GM23338 (cell line): Measurements from ENCODE around the gene UBA1. TPM values are rescaled to one million over a fixed set of nuclear protein-coding genes. Genes with fewer than 3 reads are reported as not detected.

Experiments
- ATAC-seq: fragments of 200-7000 bp; cut with Tn5 transposase; 3 replicates; pipeline ENCODE4 v1.9.1; 2020
- DNase-seq: peaks from one replicate; pipeline ENCODE4 v3.0.0-alpha.2; 2015; ENCODE audit warnings: low spot score
- H2AFZ ChIP-seq: fragments of 200-600 bp; sonication (generic); 2 replicates; pipeline ENCODE4 v1.8.0; 2016; ENCODE audit warnings: antibody characterized with exemption, mild to moderate bottlenecking, moderate library complexity
- H3F3A ChIP-seq: fragments of 200-600 bp; sonication (generic); replicated peaks from 2 replicates; pipeline ENCODE4 v1.8.0; 2017; ENCODE audit warnings: antibody characterized with exemption, mixed run types, low read depth
- H3K27ac ChIP-seq: fragments of 200-600 bp; sonication (generic); 2 replicates; pipeline ENCODE4 v1.6.1; 2016; ENCODE audit warnings: low read depth
- H3K27me3 ChIP-seq: fragments of 200-600 bp; sonication (generic); 2 replicates; pipeline ENCODE4 v1.8.0; 2016; ENCODE audit warnings: mild to moderate bottlenecking, mixed run types, moderate library complexity; ENCODE audit not compliant: insufficient read depth
- H3K36me3 ChIP-seq: fragments of 200-600 bp; sonication (generic); 2 replicates; pipeline ENCODE4 v1.8.0; 2016; ENCODE audit warnings: mild to moderate bottlenecking; ENCODE audit not compliant: insufficient read depth
- H3K4me1 ChIP-seq: fragments of 200-600 bp; sonication (generic); 2 replicates; pipeline ENCODE4 v1.8.0; 2016; ENCODE audit warnings: mild to moderate bottlenecking, moderate library complexity; ENCODE audit not compliant: insufficient read depth
- H3K4me2 ChIP-seq: fragments of 200-600 bp; sonication (generic); 2 replicates; pipeline ENCODE4 v1.7.1; 2017; ENCODE audit warnings: mixed run types
- H3K4me3 ChIP-seq: fragments of 200-600 bp; sonication (generic); 2 replicates; pipeline ENCODE4 v1.6.1; 2016; ENCODE audit warnings: mixed run types
- H3K79me2 ChIP-seq: fragments of 200-600 bp; sonication (generic); replicated peaks from 2 replicates; pipeline ENCODE4 v1.8.0; 2017; ENCODE audit warnings: mild to moderate bottlenecking; ENCODE audit not compliant: insufficient read depth
- H3K9me2 ChIP-seq: fragments of 200-600 bp; sonication (generic); 2 replicates; pipeline ENCODE4 v1.8.0; 2017; ENCODE audit not compliant: insufficient read depth
- H4K20me1 ChIP-seq: fragments of 200-600 bp; sonication (generic); replicated peaks from 2 replicates; pipeline ENCODE4 v1.8.0; 2017; ENCODE audit warnings: mild to moderate bottlenecking; ENCODE audit not compliant: insufficient read depth
- H3K27ac Mint-ChIP-seq: 2 replicates; pipeline ENCODE4 v1.8.0; 2020; ENCODE audit warnings: inconsistent platforms, mild to moderate bottlenecking, moderate library complexity, mixed read lengths
- H3K27me3 Mint-ChIP-seq: 3 replicates; pipeline ENCODE4 v1.8.0; 2022; ENCODE audit warnings: low read depth, mild to moderate bottlenecking, moderate library complexity, mixed read lengths, inconsistent platforms; ENCODE audit not compliant: insufficient read depth, poor library complexity
- H3K36me3 Mint-ChIP-seq: 3 replicates; pipeline ENCODE4 v1.8.0; 2021; ENCODE audit warnings: low read depth, mild to moderate bottlenecking, inconsistent platforms, moderate library complexity, mixed read lengths
- H3K4me1 Mint-ChIP-seq: 3 replicates; pipeline ENCODE4 v1.8.0; 2020; ENCODE audit warnings: mild to moderate bottlenecking, inconsistent platforms, mixed read lengths
- H3K4me3 Mint-ChIP-seq: 3 replicates; pipeline ENCODE4 v1.8.0; 2021; ENCODE audit warnings: moderate library complexity, mild to moderate bottlenecking, inconsistent platforms, mixed read lengths
- H3K9me3 Mint-ChIP-seq: 3 replicates; pipeline ENCODE4 v1.8.0; 2020; ENCODE audit warnings: moderate library complexity, mild to moderate bottlenecking, inconsistent platforms, mixed read lengths
- EZH2 ChIP-seq: fragments of 200-600 bp; sonication (generic); IDR thresholded peaks from one replicate; pipeline ENCODE4 v1.8.0; 2017; ENCODE audit warnings: antibody characterized with exemption, mild to moderate bottlenecking, low read depth; ENCODE audit not compliant: unreplicated experiment
- NANOG ChIP-seq: IDR thresholded peaks from 2 replicates; pipeline ENCODE4 v1.6.1; 2016; ENCODE audit warnings: antibody characterized with exemption, borderline replicate concordance
- POLR2AphosphoS5 ChIP-seq: IDR thresholded peaks from 2 replicates; pipeline ENCODE4 v1.6.1; 2016; ENCODE audit warnings: antibody characterized with exemption, low read depth
- REST ChIP-seq: IDR thresholded peaks from one replicate; pipeline ENCODE4 v1.6.1; 2018; ENCODE audit warnings: antibody characterized with exemption; ENCODE audit not compliant: unreplicated experiment
- STAT1 ChIP-seq: IDR thresholded peaks from one replicate; pipeline ENCODE4 v1.6.1; 2016; ENCODE audit warnings: antibody characterized with exemption; ENCODE audit not compliant: unreplicated experiment
- ZNF114 ChIP-seq: fragments of 250-450 bp; sonication (Bioruptor Pico); IDR thresholded peaks from 2 replicates; pipeline ENCODE4 v1.5.0; 2020; ENCODE audit warnings: mild to moderate bottlenecking, moderate library complexity
- polyA plus RNA-seq: library from polyadenylated mRNA; unstranded; fragments of >200 nt; fragmentation: Nextera tagmentation; extraction: Ambion mirVana; gene quantifications from 2 replicates; pipeline ENCODE4 v1.2.1, GENCODE V29; 2016
- total RNA-seq: library from RNA; depleted of rRNA; stranded (reverse); fragments of >200 nt; shearing (Covaris generic); gene quantifications from 2 replicates; pipeline ENCODE4 v1.2.3, GENCODE V29; 2014
- TF ChIP-seq, protein P1 (sequence below): fragments of 250-450 bp; sonication (Bioruptor Pico); IDR thresholded peaks from 2 replicates; pipeline ENCODE4 v1.5.0; 2020; ENCODE audit warnings: mild to moderate bottlenecking, moderate library complexity
- TF ChIP-seq, protein P2 (sequence below): IDR thresholded peaks from 2 replicates; pipeline ENCODE4 v1.6.1; 2016; ENCODE audit warnings: antibody characterized with exemption

The UBA1 gene
- total and polyA plus RNA-seq, 2 experiments from 2014 or later, result 104 to 377 TPM

DNA sequence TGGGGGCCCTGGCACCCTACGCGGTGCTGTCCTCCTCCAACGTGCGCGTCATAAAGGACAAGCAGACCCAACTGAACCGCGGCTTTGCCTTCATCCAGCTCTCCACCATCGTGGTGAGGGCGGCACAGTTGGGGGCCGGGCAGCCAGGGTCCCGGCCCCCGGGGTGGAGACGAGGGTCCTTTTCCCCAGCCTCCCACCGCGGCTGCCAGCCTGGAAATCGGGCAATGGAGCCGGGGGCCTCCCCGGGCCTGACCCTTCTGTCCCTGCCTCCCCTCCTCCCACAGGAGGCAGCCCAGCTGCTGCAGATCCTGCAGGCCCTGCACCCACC, 13.7 kb upstream of the UBA1 start:
- Histone ChIP-seq H3K4me3 (no peak overlapping the region), H4K20me1 (no peaks in the 10 kb centered on the region), H3K36me3 (0 out of 2 replicates have a peak, but pooled peaks cover 3% of the 10 kb centered on the region), H3K4me2 (no peak overlapping the region), H3F3A (no peaks in the 10 kb centered on the region), H3K27ac (no peak overlapping the region), H2AFZ (no peak overlapping the region), H3K27me3 (no peaks in the 10 kb centered on the region), H3K79me2 (no peaks in the 10 kb centered on the region), H3K9me2 (no peaks in the 10 kb centered on the region), H3K4me1 (no peaks in the 10 kb centered on the region)
- TF ChIP-seq POLR2AphosphoS5 (no peak), NANOG (no peak)
- H3K9me3 Mint-ChIP-seq, result no peaks in the 10 kb centered on the region
- DNase-seq (no peak), ATAC-seq (no peak)
- H3K4me1 Mint-ChIP-seq, result no peaks in the 10 kb centered on the region
- H3K27ac Mint-ChIP-seq, result no peak overlapping the region
- peaks cover 40% of the 10 kb centered on the region for H3K36me3 Mint-ChIP-seq
- peaks cover 4% of the 10 kb centered on the region for H3K27me3 Mint-ChIP-seq
- H3K4me3 Mint-ChIP-seq, result no peak overlapping the region

GRCh38 chrX:47180346-47180745, 13.3 kb upstream of the UBA1 start:
- Histone ChIP-seq H3K27ac (no peak overlapping the region), H3K4me3 (no peak overlapping the region), H3K4me1 (no peaks in the 10 kb centered on the region), H3K9me2 (no peaks in the 10 kb centered on the region), H3K27me3 (no peaks in the 10 kb centered on the region), H3K36me3 (0 out of 2 replicates have a peak, but pooled peaks cover 3% of the 10 kb centered on the region), H3F3A (no peaks in the 10 kb centered on the region), H3K4me2 (no peak overlapping the region), H2AFZ (no peak overlapping the region), H4K20me1 (no peaks in the 10 kb centered on the region), H3K79me2 (no peaks in the 10 kb centered on the region)
- Mint-ChIP-seq H3K36me3 (peaks cover 41% of the 10 kb centered on the region), H3K4me1 (no peaks in the 10 kb centered on the region), H3K27me3 (peaks cover 2% of the 10 kb centered on the region), H3K27ac (no peak overlapping the region), H3K4me3 (no peak overlapping the region), H3K9me3 (no peaks in the 10 kb centered on the region)
- TF ChIP-seq ZNF114 (CRISPR knock-in tag), result no peak
- TF ChIP-seq POLR2AphosphoS5, result no peak
- TF ChIP-seq, protein P1, sequence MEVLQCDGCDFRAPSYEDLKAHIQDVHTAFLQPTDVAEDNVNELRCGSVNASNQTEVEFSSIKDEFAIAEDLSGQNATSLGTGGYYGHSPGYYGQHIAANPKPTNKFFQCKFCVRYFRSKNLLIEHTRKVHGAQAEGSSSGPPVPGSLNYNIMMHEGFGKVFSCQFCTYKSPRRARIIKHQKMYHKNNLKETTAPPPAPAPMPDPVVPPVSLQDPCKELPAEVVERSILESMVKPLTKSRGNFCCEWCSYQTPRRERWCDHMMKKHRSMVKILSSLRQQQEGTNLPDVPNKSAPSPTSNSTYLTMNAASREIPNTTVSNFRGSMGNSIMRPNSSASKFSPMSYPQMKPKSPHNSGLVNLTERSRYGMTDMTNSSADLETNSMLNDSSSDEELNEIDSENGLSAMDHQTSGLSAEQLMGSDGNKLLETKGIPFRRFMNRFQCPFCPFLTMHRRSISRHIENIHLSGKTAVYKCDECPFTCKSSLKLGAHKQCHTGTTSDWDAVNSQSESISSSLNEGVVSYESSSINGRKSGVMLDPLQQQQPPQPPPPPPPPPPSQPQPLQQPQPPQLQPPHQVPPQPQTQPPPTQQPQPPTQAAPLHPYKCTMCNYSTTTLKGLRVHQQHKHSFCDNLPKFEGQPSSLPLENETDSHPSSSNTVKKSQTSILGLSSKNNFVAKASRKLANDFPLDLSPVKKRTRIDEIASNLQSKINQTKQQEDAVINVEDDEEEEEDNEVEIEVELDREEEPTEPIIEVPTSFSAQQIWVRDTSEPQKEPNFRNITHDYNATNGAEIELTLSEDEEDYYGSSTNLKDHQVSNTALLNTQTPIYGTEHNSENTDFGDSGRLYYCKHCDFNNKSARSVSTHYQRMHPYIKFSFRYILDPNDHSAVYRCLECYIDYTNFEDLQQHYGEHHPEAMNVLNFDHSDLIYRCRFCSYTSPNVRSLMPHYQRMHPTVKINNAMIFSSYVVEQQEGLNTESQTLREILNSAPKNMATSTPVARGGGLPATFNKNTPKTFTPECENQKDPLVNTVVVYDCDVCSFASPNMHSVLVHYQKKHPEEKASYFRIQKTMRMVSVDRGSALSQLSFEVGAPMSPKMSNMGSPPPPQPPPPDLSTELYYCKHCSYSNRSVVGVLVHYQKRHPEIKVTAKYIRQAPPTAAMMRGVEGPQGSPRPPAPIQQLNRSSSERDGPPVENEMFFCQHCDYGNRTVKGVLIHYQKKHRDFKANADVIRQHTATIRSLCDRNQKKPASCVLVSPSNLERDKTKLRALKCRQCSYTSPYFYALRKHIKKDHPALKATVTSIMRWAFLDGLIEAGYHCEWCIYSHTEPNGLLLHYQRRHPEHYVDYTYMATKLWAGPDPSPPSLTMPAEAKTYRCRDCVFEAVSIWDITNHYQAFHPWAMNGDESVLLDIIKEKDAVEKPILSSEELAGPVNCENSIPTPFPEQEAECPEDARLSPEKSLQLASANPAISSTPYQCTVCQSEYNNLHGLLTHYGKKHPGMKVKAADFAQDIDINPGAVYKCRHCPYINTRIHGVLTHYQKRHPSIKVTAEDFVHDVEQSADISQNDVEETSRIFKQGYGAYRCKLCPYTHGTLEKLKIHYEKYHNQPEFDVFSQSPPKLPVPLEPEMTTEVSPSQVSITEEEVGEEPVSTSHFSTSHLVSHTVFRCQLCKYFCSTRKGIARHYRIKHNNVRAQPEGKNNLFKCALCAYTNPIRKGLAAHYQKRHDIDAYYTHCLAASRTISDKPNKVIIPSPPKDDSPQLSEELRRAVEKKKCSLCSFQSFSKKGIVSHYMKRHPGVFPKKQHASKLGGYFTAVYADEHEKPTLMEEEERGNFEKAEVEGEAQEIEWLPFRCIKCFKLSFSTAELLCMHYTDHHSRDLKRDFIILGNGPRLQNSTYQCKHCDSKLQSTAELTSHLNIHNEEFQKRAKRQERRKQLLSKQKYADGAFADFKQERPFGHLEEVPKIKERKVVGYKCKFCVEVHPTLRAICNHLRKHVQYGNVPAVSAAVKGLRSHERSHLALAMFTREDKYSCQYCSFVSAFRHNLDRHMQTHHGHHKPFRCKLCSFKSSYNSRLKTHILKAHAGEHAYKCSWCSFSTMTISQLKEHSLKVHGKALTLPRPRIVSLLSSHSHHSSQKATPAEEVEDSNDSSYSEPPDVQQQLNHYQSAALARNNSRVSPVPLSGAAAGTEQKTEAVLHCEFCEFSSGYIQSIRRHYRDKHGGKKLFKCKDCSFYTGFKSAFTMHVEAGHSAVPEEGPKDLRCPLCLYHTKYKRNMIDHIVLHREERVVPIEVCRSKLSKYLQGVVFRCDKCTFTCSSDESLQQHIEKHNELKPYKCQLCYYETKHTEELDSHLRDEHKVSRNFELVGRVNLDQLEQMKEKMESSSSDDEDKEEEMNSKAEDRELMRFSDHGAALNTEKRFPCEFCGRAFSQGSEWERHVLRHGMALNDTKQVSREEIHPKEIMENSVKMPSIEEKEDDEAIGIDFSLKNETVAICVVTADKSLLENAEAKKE (CRISPR knock-in tag), result no peak
- TF ChIP-seq, protein P2, sequence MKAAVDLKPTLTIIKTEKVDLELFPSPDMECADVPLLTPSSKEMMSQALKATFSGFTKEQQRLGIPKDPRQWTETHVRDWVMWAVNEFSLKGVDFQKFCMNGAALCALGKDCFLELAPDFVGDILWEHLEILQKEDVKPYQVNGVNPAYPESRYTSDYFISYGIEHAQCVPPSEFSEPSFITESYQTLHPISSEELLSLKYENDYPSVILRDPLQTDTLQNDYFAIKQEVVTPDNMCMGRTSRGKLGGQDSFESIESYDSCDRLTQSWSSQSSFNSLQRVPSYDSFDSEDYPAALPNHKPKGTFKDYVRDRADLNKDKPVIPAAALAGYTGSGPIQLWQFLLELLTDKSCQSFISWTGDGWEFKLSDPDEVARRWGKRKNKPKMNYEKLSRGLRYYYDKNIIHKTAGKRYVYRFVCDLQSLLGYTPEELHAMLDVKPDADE, result no peak
- no peak for TF ChIP-seq EZH2
- no peak for TF ChIP-seq REST
- no peak for TF ChIP-seq STAT1
- no peak for DNase-seq
- ATAC-seq, result no peak
